RPMI8226 (cell line): ENCODE results near the gene ODC1.

Experiments used
- DNase-seq: peaks from one replicate; pipeline ENCODE4 v3.0.0-alpha.2; 2015

The ODC1 gene

GRCh38 chr2:10413503-10413902 lies 34.6 kb downstream of the ODC1 start:
- DNase-seq, result no peak

GRCh38 chr2:10412380-10412779 lies 35.7 kb downstream of the ODC1 start:
- peak; percentile 56 for DNase-seq

GRCh38 chr2:10411557-10411956 lies 36.6 kb downstream of the ODC1 start:
- no peak for DNase-seq

GRCh38 chr2:10410823-10411437 lies 37.2 kb downstream of the ODC1 start:
- peak; percentile 66 for DNase-seq

- peak; percentile 91 for DNase-seq
These were observed 37.9 kb downstream of the ODC1 start for GRCh38 chr2:10410001-10410822.

GRCh38 chr2:10408649-10409579 lies 39.2 kb downstream of the ODC1 start:
- peak; percentile 93 for DNase-seq

- DNase-seq, result peak; percentile 93
These were observed 40.1 kb downstream of the ODC1 start for GRCh38 chr2:10407841-10408648.

- peak; percentile 49 for DNase-seq
These were observed 40.7 kb downstream of the ODC1 start for GRCh38 chr2:10407432-10407831.

GRCh38 chr2:10406491-10407188 lies 41.5 kb downstream of the ODC1 start:
- DNase-seq, result no peak

- no peak for DNase-seq
These were observed 42.1 kb downstream of the ODC1 start for GRCh38 chr2:10406016-10406415.

- DNase-seq, result no peak
These were observed 42.7 kb downstream of the ODC1 start for GRCh38 chr2:10405448-10405847.

- DNase-seq, result no peak
These were observed 43.6 kb downstream of the ODC1 start for GRCh38 chr2:10404324-10405143.

GRCh38 chr2:10402653-10403215 lies 45.4 kb downstream of the ODC1 start:
- DNase-seq, result no peak

- no peak for DNase-seq
These were observed 46.0 kb downstream of the ODC1 start for GRCh38 chr2:10402062-10402585.

GRCh38 chr2:10400978-10401951 lies 46.9 kb downstream of the ODC1 start:
- DNase-seq, result no peak

GRCh38 chr2:10400568-10400977 lies 47.6 kb downstream of the ODC1 start:
- DNase-seq, result peak; percentile 83

GRCh38 chr2:10400002-10400401 lies 48.1 kb downstream of the ODC1 start:
- no peak for DNase-seq

GRCh38 chr2:10399358-10399757 lies 48.8 kb downstream of the ODC1 start:
- no peak for DNase-seq

- DNase-seq, result no peak
These were observed 49.6 kb downstream of the ODC1 start for GRCh38 chr2:10398496-10398895.
